ENCODE measurements around the gene EIF5AL1. TPM values are rescaled to one million over a fixed set of nuclear protein-coding genes. Genes with fewer than 3 reads are reported as not detected.

EIF5AL1 gene
- total and polyA plus RNA-seq, 2 of the 8 experiments (the other 6 are each of a cell fraction or from before 2014, with no cell fraction given), result 1.7 to 2.2 TPM

GRCh38 chr10:79482304-79482703 lies 30.0 kb upstream of the EIF5AL1 start (continued):
- TF ChIP-seq KDM4A (IDR thresholded peaks at IDR 0.05; ENCODE audit: low read depth, low read length, severe bottlenecking) (no peak), SP1 (IDR thresholded peaks at IDR 0.05; ENCODE audit: low read depth, low read length) (no peak)
